Psoas muscle (tissue), 8 donors: ENCODE measurements around the gene HOXA11. TPM values are rescaled to one million over a fixed set of nuclear protein-coding genes. Genes with fewer than 3 reads are reported as not detected.

Experiments
- ATAC-seq, 4 donors: fragments of 200-7000 bp; cut with Tn5 transposase; one replicate each; pipeline ENCODE4 v1.9.1; 2020; ENCODE audit warnings: moderate library complexity in 3 of 4, mild to moderate bottlenecking in 2 of 4
- DNase-seq, 2 donors: peaks; one replicate each; pipeline ENCODE4 v3.0.0-alpha.2; 2020
- H3K27ac ChIP-seq: fragments of 200-600 bp; one replicate; pipeline ENCODE4 v1.8.0; 2022
- H3K27me3 ChIP-seq, 3 donors: fragments of 200-600 bp in 1 of 3; one replicate each; pipeline versions ENCODE4 v1.6.1 to v1.8.0; 2013 to 2022; ENCODE audit warnings: low read length in 2 of 3, mild to moderate bottlenecking in 2 of 3, moderate library complexity in 1 of 3; ENCODE audit not compliant: insufficient read depth in 3 of 3
- H3K36me3 ChIP-seq, 2 donors: fragments of 200-600 bp in 1 of 2; one replicate each; pipeline versions ENCODE4 v1.6.1 to v1.8.0; 2013 to 2022; ENCODE audit warnings: low read depth in 1 of 2, mild to moderate bottlenecking in 1 of 2, moderate library complexity in 1 of 2; ENCODE audit not compliant: insufficient read depth in 1 of 2
- H3K4me1 ChIP-seq: fragments of 200-600 bp; one replicate; pipeline ENCODE4 v1.8.0; 2022
- H3K4me3 ChIP-seq: fragments of 200-600 bp; one replicate; pipeline ENCODE4 v1.8.0; 2022; ENCODE audit warnings: mild to moderate bottlenecking
- H3K9me3 ChIP-seq: fragments of 200-600 bp; one replicate; pipeline ENCODE4 v1.8.0; 2022
- WGBS, 3 donors: extraction: QIAGEN DNeasy Blood & Tissue Kit; methylation state at CpG; one replicate each; pipeline versions ENCODE4 v1.1.6 to v1.1.7; 2013; 5-methylcytosine and 5-hydroxymethylcytosine counted together
- intact Hi-C, 2 donors: fragments of 100-400 bp; cut with DNase I; formaldehyde crosslinking; loops; one replicate each; pipeline versions ENCODE4 v1.11.0 to v1.14.2; 2022
- polyA plus RNA-seq, 3 donors: library from polyadenylated mRNA; stranded (reverse); fragments of 200-250 nt; gene quantifications; one replicate each; pipeline ENCODE4 v1.2.3, GENCODE V29; 2013
- total RNA-seq, 4 donors: library from RNA; stranded (reverse); fragmentation: NEBNext Ultra II Directional in 2 of 4; extraction: Animal tissue kit (Norgen Biotek cat#: 25700) in 2 of 4; gene quantifications; one replicate each; pipeline versions ENCODE4 v1.2.1 to v1.2.4, GENCODE V29; 2021 to 2023
- TF ChIP-seq, protein P1 (sequence below): fragments of 200-600 bp; IDR thresholded peaks from one replicate; pipeline ENCODE4 v1.8.0; 2022; ENCODE audit warnings: antibody characterized with exemption
- donor health status: healthy with polysubstance abuse.
- donor health status: DM: no; HTN: no; CAD: no; lungs with moderate emphysema.
- donor health status: Bipolar disorder and iron deficiency.
- donor health status: healthy.
- donor health status: DM: yes; HTN: yes; CAD: no.
- donor health status: DM: no; HTN: no; CAD: no.
- donor health status: DM: no; HTN: no; CAD: no.
- donor health status: DM: yes; HTN: yes; CAD: no.

The HOXA11 gene
- total and polyA plus RNA-seq, 7 donors = 0.08 to 1.1 (median 0.57) TPM; not detected in 3

DNA sequence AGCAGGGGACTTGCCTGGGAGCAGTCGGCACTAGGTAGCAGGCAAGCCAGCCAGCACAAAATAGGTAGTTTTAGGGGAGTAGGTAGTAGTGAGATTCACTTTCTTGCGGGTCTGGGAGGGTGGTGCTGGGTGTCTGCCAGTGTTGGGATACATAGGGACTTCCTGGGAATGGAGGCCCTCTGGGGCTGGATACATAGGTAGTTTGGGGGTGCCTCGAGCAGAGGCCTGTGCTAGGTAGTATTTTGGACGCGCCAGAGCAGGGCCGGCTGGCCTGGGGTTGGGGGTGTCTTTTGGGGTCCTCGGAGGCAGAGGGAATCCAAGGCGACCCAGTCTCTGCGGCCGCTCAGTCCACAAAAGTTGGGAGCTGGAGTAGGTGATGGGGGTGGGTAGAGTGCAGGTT lies 30.7 kb downstream of the HOXA11 start:
- H3K27ac ChIP-seq = peak overlapping the region; percentile 91
- no peaks in the 10 kb centered on the region for H3K36me3 ChIP-seq
- DNase-seq (peak in 1 of 2 donors; percentile 44), ATAC-seq (no peak)
- TF ChIP-seq, protein P1, sequence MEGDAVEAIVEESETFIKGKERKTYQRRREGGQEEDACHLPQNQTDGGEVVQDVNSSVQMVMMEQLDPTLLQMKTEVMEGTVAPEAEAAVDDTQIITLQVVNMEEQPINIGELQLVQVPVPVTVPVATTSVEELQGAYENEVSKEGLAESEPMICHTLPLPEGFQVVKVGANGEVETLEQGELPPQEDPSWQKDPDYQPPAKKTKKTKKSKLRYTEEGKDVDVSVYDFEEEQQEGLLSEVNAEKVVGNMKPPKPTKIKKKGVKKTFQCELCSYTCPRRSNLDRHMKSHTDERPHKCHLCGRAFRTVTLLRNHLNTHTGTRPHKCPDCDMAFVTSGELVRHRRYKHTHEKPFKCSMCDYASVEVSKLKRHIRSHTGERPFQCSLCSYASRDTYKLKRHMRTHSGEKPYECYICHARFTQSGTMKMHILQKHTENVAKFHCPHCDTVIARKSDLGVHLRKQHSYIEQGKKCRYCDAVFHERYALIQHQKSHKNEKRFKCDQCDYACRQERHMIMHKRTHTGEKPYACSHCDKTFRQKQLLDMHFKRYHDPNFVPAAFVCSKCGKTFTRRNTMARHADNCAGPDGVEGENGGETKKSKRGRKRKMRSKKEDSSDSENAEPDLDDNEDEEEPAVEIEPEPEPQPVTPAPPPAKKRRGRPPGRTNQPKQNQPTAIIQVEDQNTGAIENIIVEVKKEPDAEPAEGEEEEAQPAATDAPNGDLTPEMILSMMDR = no peak
- WGBS, 3 donors = 84 to 89% (median 85%) methylated on average over 10 of the region's 10 CpGs
- intact Hi-C loops = loop anchor here in 1 of 2 donors (10.0 kb wide), 1 partner anchor 1270 kb away; no protein-coding TSS in a partner anchor
- no peaks in the 10 kb centered on the region for H3K27me3 ChIP-seq
- H3K4me1 ChIP-seq = peaks cover 16% of the 10 kb centered on the region
- no peaks in the 10 kb centered on the region for H3K9me3 ChIP-seq
- no peak overlapping the region for H3K4me3 ChIP-seq

DNA sequence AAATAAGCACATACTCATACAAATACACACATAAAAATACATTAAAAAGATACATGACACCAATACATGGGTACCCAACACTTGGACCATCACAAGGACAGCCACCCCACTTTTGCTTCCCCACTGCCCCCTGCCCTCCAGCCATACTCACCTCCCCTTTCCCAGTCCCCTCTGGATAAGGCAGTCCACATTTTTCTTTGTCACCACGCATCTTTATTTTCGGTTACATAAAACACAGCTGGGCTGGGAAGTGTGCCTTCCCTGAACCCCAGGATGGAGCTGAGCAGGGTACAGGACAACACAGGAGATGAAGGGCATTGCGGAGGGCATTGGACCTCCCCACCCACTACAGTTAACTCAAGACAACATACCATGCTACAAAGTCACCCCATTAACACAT lies 31.5 kb downstream of the HOXA11 start:
- no peak for DNase-seq
- H3K9me3 ChIP-seq = no peaks in the 10 kb centered on the region
- ATAC-seq = no peak
- H3K4me1 ChIP-seq = peaks cover 23% of the 10 kb centered on the region
- intact Hi-C loops = loop anchor here in 1 of 2 donors (10.0 kb wide), 1 partner anchor 1269 kb away; no protein-coding TSS in a partner anchor
- no peak overlapping the region for H3K27ac ChIP-seq
- no peaks in the 10 kb centered on the region for H3K27me3 ChIP-seq
- no peaks in the 10 kb centered on the region for H3K36me3 ChIP-seq
- TF ChIP-seq, protein P1 = no peak
- H3K4me3 ChIP-seq = no peak overlapping the region
- 88 to 100% (median 96%) methylated on average over 3 of the region's 3 CpGs for WGBS, 3 donors

DNA sequence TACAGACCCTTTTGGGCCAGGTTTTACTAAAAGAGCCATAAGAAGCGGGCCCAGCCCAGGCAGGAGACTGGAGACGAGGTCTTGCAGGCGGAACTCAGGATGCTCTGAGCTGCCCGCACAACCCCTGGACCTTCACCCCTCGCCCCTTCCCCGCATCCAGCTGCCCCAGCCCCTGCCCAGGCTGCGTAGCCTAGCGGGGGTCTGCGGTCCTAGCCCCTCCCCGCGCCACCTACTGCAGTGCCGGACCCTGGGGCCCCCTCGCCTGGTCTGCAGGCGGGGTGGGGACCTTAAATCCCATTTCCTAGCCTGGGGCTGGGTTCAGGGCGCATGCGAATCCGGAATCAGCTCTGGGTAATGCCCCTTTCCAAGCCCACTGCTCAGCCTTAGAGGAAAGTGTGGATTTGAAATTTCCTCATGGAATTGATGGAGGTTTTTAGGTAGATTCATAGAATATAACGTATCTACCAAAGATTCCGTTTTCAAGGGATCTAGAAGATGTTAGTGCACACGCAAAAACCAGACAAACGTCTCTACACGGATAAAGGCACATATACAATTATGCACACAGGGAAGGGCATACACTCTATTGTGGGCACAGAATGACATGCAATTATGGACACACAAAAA lies 32.1 kb downstream of the HOXA11 start:
- intact Hi-C loops = loop anchor here in 1 of 2 donors (10.0 kb wide), 1 partner anchor 1268 kb away; no protein-coding TSS in a partner anchor
- ATAC-seq (no peak), DNase-seq (no peak)
- no peaks in the 10 kb centered on the region for H3K36me3 ChIP-seq
- H3K4me1 ChIP-seq = peaks cover 23% of the 10 kb centered on the region
- H3K9me3 ChIP-seq = no peaks in the 10 kb centered on the region
- TF ChIP-seq, protein P1 = no peak
- WGBS, 3 donors = 64 to 73% (median 68%) methylated on average over 22 of the region's 22 CpGs
- peak overlapping the region; percentile 75 for H3K4me3 ChIP-seq
- H3K27ac ChIP-seq = peak overlapping the region; percentile 84
- H3K27me3 ChIP-seq = no peaks in the 10 kb centered on the region

DNA sequence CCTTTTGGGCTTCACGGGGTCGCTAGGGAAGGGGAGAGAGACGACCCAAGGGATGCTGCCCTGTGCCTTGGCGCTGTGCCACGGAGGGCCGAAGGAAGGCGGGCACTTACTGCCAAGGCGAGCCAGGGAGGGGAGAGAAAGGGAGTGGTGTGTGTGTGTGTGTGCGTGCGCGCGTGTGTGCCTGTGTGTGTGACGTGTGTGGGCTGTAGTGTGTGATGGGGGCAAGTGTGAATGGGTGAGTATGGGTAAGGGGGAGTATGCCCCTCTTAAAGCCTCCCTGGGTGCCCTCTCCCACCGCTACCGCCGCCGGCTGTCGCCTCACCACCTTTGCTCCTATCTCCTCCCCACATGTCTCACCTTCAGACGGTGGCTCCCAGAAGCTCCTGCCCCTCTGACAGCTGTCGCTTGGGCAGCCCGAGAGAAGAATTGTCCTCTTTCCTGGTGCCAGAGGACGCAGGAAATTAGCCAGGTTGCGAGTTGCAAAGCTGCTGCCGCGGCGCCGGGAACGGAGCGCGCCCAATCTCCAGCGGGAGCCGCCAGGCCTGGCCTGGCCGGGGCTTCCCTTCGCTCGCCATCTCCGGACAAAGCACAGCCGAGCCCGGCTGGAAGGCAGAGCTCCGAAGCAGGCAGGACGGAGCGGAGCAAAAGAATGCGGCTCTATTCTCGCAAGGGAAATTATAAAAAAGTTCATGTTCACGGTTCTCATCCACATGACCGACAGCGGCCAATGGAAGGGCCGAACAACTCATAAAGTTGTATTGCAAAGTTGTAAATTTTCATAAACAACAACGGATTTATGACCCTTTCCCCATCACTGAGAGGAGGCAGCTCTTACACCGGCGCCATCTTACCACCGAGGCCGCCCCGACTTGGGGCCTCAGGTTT lies 32.9 kb downstream of the HOXA11 start, which contains the start of gene HOXA3:
TSS of gene HOXA3 (minus strand) at position 653 of the 885 bp plus-strand sequence. CDS start 41,943 bp downstream, outside the sequence.
- intact Hi-C loops = loop anchor here in 1 of 2 donors (10.0 kb wide), 1 partner anchor 1267 kb away; no protein-coding TSS in a partner anchor
- Histone ChIP-seq H3K36me3 (no peaks in the 10 kb centered on the region), H3K27ac (peak within 1 kb of the TSS; percentile 84), H3K4me1 (peaks cover 26% of the 10 kb centered on the region), H3K9me3 (no peaks in the 10 kb centered on the region), H3K27me3 (no peaks in the 10 kb centered on the region), H3K4me3 (peak within 1 kb of the TSS; percentile 75)
- DNase-seq = peak; percentile 56 to 83
- TF ChIP-seq, protein P1 = no peak
- WGBS, 3 donors = 2 to 9% (median 6%) methylated on average over 45 to 53 of the region's 53 CpGs
- peak in 3 of 4 donors; percentile 10 to 14 (median 11) for ATAC-seq
